ENCODE measurements around the gene MTRR. TPM values are rescaled to one million over a fixed set of nuclear protein-coding genes. Genes with fewer than 3 reads are reported as not detected.

The MTRR gene
- total RNA-seq, result 44.1 TPM

- peak; percentile 89 for DNase-seq
These were observed at the start of gene MTRR, which contains the start of gene FASTKD3 for GRCh38 chr5:7868773-7869473. Gene MTRR, plus strand, starts transcription at chr5:7869148. Its CDS starts 1,647 bp downstream, at chr5:7870795. Gene FASTKD3, minus strand, starts transcription at chr5:7869031. Its CDS starts 948 bp downstream, at chr5:7868083.

- DNase-seq, result no peak
These were observed 46.5 kb upstream of the MTRR start for GRCh38 chr5:7822449-7822848.

GRCh38 chr5:7823594-7823993 is 45.4 kb upstream of the MTRR start:
- DNase-seq, result no peak

GRCh38 chr5:7824995-7825394 is 44.0 kb upstream of the MTRR start:
- DNase-seq, result no peak

GRCh38 chr5:7825630-7826029 is 43.3 kb upstream of the MTRR start:
- no peak for DNase-seq

GRCh38 chr5:7827610-7828009 is 41.3 kb upstream of the MTRR start:
- DNase-seq, result peak; percentile 86

GRCh38 chr5:7828269-7828668 is 40.7 kb upstream of the MTRR start:
- DNase-seq, result no peak

GRCh38 chr5:7834982-7835381 is 34.0 kb upstream of the MTRR start:
- DNase-seq, result no peak

GRCh38 chr5:7837403-7837802 is 31.5 kb upstream of the MTRR start:
- no peak for DNase-seq

- DNase-seq, result no peak
These were observed 26.4 kb upstream of the MTRR start for GRCh38 chr5:7842531-7842930.

- DNase-seq, result no peak
These were observed 24.0 kb upstream of the MTRR start for GRCh38 chr5:7844901-7845300.

- no peak for DNase-seq
These were observed 23.4 kb upstream of the MTRR start for GRCh38 chr5:7845557-7845956.

GRCh38 chr5:7846327-7846726 is 22.6 kb upstream of the MTRR start:
- DNase-seq, result no peak

- DNase-seq, result no peak
These were observed 20.7 kb upstream of the MTRR start for GRCh38 chr5:7848296-7848695.

- no peak for DNase-seq
These were observed 19.1 kb upstream of the MTRR start for GRCh38 chr5:7849681-7850394.

- DNase-seq, result peak; percentile 42
These were observed 18.3 kb upstream of the MTRR start, which contains the start of gene CFAP90 for GRCh38 chr5:7850395-7851239. Gene CFAP90, minus strand, starts transcription at chr5:7851133. Its CDS starts 112 bp downstream, at chr5:7851021.

- DNase-seq, result no peak
These were observed 17.7 kb upstream of the MTRR start for GRCh38 chr5:7851240-7851592.

- no peak for DNase-seq
These were observed 17.2 kb upstream of the MTRR start for GRCh38 chr5:7851617-7852289.

GRCh38 chr5:7852542-7852941 is 16.4 kb upstream of the MTRR start:
- DNase-seq, result no peak

- no peak for DNase-seq
These were observed 16.0 kb upstream of the MTRR start for GRCh38 chr5:7852988-7853387.

- no peak for DNase-seq
These were observed 13.3 kb upstream of the MTRR start for GRCh38 chr5:7855611-7856010.

- no peak for DNase-seq
These were observed 12.1 kb upstream of the MTRR start for GRCh38 chr5:7856855-7857254.

Data from skin of body (tissue), 2 donors.